ENCODE results near the gene RNF40.
A peak's percentile ranks its signal among the peaks of the same experiment; 100 is the strongest.

Gene RNF40

DNA sequence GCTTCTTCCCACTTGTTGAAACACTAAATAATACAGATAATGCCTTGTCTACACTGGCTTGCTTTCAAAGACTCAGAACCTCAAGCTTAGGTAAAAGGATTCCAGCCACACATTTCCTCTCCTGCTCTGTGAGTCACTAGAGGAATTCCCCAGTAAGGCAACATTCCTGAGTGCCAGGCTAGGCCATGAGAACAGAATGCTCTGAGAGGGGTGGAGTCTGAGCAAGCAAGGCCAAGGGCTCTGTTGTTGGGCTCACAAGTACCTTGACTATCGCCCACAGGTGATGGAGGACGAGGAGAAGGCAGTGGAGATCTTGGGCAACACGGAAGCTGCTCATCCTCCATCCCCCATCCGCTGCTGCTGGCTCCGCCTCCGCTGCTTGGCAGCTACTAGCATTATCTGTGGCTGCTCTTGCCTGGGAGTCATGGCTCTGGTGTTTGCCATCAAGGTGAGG lies 20.6 kb upstream of the RNF40 start:
- DNase-seq = no peak

DNA sequence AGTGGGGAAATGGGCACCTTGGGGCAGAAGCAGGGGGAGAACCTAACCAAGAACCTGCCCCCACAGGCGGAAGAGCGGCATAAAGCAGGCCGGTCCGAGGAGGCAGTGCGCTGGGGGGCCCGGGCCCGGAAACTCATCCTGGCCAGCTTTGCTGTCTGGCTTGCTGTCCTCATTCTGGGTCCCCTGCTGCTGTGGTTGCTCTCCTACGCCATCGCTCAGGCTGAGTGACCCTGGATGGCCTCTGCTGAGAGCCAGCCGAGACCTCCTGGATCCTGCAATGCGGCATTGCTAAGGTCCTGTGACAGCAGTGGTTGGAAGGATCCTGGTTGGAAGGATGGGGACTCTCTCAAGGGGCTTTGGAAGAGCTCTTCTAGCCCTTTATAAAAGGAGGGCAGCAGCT lies 18.4 kb upstream of the RNF40 start:
- no peak for DNase-seq

DNA sequence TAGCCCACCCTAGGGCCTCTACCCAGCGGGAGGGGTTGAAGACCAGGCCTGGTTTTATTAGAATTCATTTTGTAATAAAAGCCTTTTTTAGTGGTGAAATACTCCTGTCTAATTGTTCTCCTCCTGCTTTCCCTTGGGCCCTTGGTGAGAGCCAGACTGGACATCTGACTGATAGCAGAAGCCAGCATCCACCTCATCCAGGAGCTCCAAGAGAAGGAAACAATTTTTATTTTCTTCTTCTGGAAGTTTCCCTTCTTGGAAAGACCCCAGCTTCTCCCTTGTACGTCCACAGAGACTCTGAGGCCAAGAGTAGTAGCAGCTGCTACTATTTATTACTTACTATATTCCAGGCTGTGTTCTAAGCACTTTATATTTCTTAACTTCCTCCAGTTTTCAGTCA lies 17.9 kb upstream of the RNF40 start:
- DNase-seq = no peak

DNA sequence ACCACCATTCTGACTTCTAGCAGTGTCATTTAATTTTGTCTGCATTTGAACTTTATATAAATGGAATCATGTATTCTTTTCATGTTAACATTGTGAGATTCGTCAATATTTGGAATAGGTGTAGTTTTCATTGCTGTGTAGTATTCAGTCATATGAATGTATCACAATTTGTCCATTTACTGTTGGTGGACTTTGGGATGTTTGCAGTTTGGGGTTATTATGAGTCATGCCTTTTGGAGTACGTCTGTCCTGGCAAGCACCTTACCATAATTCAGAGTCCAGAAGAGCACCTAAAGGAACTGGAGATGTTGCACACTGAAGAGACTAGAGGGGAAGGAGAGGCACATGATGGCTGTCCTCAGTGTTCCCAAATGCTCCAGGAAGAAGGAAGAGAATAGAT lies 17.0 kb upstream of the RNF40 start:
- no peak for DNase-seq

DNA sequence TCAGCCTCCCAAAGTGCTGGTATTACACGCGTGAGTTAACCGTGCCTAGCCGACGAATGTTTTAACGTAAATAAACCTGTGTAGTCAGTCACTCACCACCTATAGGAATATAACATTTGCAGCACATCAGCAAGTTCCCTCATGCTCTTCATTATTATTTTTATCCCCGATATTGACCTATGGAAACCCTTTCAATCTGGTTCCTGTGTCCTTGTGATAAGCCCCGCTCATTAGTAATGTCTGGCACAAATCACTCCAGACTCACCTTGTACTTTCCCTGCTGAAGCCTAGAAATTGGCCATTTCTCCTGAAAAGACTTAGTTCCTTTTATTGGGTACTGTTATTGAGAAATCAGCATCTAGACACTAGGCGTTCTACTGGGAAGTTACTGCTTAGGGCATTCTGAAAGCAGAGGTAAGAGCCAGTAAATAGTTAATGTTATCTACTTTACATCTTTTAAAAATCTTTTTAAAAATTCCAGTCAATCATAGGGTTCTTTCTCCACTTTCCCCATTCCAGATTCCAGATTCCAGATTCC lies 15.4 kb upstream of the RNF40 start:
- DNase-seq = no peak

DNA sequence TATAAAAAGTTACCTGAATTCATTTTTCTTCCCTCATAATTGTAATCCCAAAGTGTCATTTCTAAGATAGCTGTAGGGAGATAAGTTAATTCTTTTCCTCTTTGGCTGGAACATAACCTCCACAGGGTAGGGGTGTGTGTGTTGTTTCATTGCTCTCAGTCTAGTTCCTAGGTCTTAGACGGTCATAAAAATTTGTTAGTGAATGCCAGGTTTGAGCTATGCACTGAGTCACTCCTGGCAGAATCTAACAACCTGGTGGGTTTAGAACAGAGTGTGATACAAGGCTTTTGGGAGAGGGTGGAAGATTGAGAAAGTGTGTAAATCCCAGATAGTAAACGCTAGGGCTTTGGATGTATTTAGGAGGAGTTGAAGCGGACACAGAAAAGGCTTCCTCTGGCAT lies 14.8 kb upstream of the RNF40 start:
- no peak for DNase-seq

DNA sequence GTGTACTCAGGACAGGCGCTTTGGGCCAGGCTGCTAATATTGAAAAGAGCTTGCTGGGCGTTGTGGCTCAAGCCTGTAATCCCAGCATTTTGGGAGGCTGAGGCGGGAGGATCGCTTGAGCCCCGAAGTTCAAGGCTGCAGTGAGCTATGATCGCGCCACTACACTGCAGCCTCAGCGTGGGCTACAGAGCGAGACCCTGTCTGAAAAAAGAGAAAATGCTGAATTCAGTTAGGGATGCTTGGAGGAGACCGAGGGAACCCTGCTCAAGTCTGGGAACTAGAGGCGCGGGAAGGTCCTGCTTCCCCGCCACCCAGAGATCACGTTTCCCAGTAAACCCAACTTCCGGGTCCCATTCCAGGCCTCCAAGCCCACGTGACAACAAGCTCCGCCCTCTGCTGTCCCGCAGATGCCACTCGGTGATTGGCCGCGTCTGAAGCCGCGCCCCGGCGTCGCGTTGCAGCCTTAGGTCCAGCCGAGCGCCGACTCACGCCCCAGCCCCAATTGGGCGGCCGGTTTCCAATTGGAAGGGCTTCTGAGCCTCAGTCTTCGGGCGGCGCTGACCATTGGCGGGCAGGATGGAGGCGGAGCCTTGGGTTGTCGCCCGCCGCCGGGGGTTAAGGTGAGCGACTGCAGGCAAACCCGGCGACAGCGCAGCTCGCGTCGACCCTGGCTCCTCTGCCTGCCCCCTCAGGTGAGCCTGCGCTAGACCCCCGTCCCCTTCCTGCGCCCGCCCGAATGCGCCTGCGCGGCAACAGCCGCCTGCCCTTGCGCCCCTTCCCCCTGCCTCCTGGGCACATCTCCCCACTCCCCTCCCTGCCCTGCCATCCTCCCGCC lies 14.1 kb upstream of the RNF40 start, which contains the start of gene PHKG2:
TSS of gene PHKG2 (plus strand) at position 627 of the 835 bp plus-strand sequence. CDS start 396 bp downstream, outside the sequence.
- peak; percentile 97 for DNase-seq

DNA sequence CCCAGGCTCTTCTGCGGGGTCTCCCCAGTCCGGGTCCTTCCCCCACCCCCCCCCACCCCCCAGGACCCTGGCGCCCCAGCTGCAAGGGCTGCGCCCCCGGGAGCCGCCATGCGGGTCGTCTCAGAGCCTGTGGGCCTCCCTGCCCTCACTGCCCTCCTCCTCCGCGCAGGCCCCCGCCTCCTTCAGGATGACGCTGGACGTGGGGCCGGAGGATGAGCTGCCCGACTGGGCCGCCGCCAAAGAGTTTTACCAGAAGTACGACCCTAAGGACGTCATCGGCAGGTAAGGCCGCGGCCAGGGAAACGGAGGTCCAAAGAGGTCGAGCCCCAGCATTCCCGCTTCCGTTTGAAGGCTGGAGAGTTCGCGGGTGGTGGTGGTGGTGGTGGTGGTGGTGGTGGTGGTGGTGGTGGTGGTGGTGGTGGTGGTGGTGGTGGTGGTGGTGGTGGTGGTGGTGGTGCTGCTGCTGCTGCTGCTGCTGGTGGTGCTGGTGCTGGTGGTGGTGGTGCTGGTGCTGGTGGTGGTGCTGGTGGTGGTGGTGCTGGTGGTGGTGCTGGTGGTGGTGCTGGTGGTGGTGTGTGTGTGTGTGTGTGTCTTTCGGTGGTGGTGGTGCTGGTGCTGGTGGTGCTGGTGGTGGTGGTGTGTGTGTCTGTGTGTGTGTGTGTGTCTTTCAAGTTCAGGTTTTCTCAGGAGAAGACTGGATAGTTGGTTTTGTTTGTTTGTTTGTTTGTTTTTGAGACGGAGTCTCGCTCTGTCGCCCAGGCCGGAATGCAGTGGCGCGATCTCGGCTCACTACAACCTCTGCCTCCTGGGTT lies 13.3 kb upstream of the RNF40 start:
- peak; percentile 29 for DNase-seq

DNA sequence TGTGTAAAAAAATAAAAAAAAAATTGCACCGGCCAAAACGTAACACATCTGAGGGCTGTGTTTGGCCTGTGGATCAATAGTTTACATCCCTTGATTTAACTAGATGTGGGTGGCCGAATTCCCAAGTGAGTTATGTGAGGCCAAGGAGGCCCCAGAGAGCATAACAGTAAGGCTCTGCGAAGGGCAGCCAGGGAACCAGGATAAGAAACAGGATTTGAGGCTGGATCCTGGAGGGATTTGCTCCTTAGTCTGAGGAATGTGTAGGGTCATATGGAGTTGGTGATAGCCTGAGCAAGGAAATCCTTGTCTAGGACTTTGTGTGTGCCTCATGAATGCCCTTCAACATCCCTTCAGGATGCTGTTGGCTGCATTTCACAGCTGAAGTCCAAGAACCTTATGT lies 11.9 kb upstream of the RNF40 start:
- no peak for DNase-seq

DNA sequence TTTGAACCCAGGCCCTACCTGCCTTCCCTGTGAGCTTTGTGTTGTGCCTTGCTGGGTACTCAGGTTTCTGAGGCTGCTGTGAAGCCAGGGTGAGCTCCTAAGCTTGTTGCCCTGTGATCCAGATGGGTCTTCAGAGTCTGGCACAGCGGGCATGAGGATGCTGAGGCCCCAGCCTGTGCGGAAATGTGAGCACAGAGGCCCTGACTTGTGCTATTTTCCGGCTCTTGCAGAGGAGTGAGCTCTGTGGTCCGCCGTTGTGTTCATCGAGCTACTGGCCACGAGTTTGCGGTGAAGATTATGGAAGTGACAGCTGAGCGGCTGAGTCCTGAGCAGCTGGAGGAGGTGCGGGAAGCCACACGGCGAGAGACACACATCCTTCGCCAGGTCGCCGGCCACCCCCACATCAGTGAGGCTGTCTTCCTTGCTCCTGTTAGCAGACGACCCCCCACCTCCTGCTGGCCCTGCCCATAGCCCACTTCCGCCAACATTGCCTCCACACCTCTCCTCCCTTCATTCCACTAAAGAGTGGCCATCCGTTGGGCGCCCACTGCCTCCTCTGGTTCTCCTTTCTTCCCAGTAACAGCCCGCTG lies 11.2 kb upstream of the RNF40 start:
- DNase-seq = no peak

DNA sequence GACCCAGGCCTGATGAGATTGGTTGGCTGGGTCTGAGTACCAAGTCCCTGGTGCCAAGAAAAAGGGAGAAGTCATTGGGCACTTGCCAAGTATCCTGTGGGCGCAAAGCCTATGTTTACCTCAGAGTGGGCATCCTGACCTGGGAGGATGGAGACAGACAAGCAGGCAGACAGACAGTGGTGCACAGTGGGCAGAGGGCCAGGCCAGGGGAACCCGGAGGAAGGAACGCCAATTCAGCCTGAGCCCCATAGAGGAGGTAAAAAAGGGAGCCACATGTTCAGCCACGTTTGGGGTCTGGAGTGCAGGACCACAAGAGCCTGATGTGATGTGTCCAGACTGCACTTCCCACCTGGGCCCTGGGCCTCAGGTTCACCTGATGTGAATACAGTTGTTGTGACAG lies 8.5 kb upstream of the RNF40 start:
- DNase-seq = no peak

DNA sequence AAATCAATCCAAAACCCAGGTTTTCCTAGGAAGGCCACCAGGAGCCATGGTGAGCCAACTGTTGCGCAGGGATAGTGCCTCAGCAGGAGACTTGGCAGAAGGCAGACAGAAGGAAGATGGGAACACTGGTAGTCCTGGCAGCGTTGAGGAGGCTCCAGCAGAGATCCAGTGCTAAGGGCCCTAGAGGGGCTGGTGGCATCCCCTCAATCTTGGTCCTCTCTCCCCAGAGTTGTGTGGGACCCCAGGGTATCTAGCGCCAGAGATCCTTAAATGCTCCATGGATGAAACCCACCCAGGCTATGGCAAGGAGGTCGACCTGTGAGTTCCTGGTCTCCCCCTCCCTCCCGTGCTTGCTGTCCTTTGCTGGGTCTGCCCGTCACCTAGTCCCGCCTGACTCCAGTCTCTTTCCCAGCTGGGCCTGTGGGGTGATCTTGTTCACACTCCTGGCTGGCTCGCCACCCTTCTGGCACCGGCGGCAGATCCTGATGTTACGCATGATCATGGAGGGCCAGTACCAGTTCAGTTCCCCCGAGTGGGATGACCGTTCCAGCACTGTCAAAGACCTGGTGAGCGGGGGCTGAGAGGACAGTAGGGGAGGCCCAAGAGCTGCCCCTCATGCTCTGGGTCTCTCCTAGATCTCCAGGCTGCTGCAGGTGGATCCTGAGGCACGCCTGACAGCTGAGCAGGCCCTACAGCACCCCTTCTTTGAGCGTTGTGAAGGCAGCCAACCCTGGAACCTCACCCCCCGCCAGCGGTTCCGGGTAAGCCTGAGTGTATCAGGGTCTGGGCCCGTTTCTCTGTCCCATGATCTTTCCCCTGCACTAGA lies 6.0 kb upstream of the RNF40 start:
- no peak for DNase-seq

DNA sequence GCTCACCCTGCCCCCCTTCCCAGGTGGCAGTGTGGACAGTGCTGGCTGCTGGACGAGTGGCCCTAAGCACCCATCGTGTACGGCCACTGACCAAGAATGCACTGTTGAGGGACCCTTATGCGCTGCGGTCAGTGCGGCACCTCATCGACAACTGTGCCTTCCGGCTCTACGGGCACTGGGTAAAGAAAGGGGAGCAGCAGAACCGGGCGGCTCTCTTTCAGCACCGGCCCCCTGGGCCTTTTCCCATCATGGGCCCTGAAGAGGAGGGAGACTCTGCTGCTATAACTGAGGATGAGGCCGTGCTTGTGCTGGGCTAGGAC lies 5.4 kb upstream of the RNF40 start:
- no peak for DNase-seq

DNA sequence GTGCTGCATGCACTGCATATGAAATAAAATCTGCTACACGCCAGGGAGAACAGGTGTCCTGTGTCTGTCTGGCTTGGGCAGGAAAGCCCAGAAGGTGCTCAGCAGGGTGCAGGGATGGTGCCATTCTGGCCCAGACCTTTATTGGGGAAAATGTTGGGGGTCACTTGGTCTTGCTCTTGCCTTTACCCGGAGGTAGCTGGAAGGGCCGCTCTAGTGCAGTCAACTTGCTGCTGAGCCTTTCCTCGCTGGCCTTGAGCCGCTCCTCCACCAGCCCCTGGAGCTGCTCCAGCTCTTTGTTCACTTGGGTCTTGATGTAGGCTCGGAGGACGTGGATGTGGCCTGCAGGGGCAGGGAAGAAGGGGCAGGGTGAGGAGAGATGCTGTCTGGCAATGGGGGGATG lies 4.8 kb upstream of the RNF40 start:
- no peak for DNase-seq

DNA sequence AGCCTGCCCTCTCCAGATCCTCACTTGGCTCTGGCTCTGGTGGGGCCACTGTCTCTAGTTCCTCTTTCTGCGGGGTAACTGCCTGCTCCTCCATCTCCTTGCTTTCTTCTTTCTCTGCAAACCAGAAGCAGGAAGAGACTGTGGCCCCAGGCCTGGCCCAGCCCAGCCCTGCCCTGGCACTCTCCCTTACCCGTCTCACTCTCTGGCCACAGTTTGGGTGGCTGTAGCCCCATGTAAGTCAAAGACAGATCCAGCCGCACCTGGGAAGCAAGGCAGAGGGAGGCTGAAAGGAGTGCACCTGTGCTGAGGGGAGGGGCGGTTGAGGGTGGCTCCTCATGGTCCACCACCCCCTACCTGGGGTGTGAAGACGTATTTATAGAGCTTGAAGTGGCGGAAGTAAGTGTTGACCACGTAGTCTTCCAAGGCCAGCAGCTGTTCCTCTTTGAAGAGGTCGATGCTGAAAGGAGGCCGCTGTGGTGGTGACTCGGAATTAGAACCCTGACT lies 3.1 kb upstream of the RNF40 start:
- no peak for DNase-seq

DNA sequence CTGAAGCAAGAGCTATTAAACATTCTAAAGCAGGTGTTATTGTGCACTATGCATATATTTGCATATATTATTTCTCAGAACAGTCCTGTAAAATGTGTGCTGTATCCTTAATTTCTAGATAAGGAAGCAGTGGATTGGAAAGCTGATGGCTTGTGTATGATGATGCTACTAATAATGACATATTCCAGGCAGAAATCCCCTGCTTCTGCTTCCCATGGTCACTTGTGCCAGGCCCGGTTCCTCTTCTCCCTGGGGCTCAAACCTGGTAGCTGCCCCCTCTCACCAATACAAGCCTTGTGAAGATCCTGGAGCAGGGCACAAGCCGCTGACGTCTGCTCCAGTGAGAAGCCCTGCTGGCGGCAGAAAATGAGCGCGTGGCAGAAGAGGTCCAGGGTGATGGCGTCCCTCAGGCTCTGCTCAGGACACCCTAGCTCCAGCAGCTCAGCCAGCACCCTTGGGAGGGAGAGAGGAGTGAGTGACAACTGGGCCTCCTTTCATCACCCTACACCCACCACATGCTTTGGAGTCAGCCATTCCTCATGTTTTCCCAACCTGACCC lies 2.0 kb upstream of the RNF40 start:
- no peak for DNase-seq

DNA sequence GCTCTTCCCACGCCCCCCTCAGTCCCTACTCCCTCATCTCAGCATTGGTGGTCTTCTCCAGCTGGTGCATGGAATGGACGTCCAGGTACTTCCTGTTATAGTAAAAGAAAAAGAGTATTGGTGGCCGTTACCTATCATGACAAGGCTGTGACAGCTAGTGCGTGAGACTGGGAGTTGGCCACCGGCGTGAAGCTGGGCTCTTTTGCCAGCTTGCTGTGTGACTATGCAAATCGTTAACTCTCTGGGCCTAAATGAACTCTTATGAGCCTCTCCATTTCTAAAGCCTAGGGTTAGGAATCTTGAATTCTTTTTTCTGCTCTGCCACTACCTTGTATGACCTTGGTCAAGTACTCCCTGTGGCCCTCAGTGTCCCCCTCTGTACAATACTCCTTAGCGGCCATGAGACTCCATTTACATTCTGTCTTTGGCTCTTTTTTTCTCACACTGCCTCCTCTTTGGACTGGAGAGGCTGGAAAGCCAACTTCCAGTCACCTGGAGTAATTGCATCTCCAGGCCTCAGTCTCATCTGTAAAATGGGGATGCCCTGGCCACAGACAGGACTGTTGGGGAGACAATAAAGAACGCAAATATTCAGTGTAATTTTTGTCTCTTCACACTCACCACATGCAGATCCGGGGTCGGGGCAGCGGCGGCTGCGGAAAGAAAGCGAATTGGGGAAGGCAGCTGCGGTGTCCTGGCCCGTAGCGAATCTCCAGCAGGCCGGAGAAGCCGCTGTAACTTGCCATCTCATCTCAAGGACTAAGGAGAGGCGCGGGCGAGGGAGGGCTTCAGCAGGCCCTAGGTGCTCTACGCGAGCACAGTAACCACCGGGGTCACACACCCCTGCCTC lies 1.3 kb upstream of the RNF40 start:
- DNase-seq = no peak

DNA sequence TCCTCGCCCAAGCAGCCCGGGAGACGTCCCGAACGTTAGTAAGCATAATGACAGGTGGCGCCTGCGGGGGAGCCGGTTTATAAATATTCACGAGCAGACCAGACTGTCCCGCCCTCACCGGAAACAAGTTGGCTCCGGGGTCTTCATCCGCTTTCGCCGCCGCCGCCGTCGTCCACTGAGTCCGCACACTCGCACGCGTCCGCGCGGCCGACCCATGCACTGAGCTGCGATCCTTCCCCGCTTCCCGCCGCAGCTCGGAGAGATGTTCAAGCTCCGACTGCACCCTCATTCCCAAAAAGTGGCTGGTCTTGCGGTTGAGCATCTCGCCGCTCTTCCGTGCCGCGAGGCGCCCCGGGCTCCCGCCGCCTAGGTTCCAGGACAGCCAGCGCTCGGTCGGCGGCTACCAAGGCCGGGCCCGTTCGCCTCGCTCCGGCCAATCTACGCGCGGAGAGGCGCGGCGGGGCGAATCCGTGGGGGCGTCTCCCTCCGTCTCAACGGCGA lies 645 bp upstream of the RNF40 start:
- DNase-seq = peak; percentile 32

DNA sequence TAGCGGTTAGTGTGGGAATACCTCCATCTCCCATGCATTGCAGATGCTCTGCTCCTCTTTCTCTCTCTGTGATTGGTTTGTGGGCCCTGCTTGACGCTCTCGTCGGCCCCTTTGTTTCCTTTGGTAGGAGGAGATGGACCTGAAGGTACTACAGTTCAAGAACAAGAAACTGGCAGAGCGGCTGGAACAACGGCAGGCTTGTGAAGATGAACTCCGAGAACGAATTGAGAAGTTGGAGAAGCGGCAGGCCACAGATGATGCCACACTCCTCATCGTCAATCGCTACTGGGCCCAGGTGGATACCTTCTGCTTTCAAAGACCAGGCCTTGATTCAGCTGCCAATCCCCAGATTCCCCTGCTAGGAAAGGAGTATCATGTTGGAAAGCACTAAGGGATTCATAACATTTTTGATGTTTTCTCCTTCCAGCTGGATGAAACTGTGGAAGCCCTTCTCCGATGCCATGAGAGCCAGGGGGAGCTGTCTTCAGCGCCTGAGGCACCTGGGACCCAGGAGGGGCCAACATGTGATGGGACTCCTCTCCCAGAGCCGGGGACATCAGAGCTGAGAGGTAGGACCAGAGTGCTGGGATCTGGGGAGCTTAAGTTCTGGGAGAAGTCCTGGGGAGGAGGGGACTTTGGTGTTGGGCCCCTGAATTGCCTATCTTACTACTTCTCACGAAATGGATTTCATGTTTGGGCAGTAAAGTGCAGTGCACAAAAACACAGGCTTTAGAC lies 1.0 kb downstream of the RNF40 start:
- DNase-seq = no peak

DNA sequence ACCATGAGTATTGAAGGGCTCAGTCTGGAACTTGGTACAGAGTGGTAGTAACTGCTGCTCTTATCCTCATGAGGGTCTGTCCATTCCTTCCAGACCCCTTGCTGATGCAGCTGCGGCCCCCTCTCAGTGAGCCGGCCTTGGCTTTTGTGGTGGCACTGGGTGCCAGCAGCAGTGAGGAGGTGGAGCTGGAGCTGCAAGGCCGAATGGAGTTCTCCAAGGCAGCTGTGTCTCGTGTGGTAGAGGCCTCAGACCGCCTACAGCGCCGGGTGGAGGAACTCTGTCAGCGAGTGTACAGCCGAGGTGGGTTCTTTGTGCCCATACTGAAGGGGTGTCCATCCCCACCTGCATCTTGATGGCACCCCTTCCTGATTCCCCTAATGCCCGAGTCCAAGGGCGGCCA lies 2.0 kb downstream of the RNF40 start:
- DNase-seq = no peak
